K562 treated with DMSO at 1 percent for 4 hours (cell line): ENCODE measurements around the gene ITSN1. TPM values are rescaled to one million over a fixed set of nuclear protein-coding genes. Genes with fewer than 3 reads are reported as not detected.

ENCODE experiments used
- total RNA-seq: library from RNA; unstranded; fragments of 300-600 nt; gene quantifications from 2 replicates; pipeline ENCODE4 v1.2.3, GENCODE V29; 2022; ENCODE audit not compliant: insufficient read depth

ITSN1 gene
- total RNA-seq: 3.9 TPM in 2 replicates

DNA sequence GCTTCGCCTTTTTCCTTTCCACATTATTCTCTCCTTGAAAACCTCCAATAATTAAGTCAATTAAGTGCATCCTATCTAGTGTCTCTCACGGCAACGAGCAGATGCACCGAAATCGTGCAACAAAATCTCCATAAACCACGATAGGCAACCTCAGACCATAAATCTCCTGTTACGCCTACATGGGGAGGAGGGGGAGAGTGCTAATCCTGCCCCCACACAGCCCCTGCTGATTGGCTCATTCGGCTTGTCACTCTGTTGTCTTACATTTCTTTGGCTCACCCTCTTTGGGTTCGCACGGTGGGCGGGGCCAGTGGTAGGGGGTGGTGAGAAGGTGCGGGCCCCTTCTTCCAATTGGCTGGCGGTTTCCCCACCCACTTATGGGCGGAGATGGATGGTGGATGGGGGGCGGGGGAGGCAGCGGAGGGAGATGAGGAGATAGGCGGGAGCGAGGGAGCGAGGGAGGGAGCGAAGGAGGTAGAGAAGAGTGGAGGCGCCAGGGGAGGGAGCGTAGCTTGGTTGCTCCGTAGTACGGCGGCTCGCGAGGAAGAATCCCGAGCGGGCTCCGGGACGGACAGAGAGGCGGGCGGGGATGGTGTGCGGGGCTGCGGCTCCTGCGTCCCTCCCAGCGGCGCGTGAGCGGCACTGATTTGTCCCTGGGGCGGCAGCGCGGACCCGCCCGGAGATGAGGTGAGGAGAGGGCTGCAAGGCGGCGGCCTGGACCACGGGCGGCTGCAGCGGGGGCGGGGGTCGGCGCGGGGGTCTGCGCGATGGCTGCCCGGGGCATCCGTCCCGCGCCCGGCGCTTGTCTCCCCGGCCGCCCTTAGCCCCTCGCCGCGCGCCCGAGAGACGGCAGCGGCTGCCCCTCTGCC lies at the start of gene ITSN1:
Gene ITSN1 (plus strand): TSS at position 475 of the 869 bp plus-strand sequence. CDS start 76,328 bp downstream, outside the sequence.

DNA sequence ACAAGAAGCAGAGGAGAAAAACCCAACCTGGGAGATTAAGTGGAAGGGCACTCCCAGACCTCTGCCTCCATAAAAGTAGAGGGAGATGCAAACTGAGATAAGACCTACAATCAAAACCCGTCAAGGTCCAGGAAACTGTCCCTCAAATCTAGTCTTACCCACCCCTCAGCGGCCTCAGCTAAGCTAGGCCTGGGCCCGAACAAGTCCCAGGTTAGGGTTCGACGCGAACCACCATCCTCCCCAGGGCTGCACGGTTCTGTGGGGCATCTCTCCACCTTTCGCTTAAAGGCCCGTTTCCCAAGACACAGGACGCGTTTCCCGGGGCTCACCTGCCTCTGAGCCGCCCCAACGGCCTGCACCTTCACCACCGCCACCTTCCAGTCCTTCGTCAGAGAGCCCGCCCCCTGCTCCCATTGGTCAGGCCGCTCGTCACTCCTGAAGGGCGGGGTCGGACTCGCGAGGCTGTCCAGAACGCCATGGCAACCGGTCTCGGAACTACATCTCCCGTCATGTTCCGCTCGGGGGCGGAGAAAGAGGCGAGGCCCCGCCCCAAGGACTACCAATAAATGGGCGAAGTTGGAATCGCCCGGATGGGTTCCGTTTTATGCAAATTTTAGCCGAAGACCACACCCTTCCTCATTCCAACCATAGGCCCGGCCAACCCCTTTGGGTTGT lies 812 bp upstream of the ITSN1 start, which contains the start of gene CRYZL1:
Gene CRYZL1 (minus strand): TSS at position 390 of the 675 bp plus-strand sequence. CDS start 10,190 bp downstream, outside the sequence.

DNA sequence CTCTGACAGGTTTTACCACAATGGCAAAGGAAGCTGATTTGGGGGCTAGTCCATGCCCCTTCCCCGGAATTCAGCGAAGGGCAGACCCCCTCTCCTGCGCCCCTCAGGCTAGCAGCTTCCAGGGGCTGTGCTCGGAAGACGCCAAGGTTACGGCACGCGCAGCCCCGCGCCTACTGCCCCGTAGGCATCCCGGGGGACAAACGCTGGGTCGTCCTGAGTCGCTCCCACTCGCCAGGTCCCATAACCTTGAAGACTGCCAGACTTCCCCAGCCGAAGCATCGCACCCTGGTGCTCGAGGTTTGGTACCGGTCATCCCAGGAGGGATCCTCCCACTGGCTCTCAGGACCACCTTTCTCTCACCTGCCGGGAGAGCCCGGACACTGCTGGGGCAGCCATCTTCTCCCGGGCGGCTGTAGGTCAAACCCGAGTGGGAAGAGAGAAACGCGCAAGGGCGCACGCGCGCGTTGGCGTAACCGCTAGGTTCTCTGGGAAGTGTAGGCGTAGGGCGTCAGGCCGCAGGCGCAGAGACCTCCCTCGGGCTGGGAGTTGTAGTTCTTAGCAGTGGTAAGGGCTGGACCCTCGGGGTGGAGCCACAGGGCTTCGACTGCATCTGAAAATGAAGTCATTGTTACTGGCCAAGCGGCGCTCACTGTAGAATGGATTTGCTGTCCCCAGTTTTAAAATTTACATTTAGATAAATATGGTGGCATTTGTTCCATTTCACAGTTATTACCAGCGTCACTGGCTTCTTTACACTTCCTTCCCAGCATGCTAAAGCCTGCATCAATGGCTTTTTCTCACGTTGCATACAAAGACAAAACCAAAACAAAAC lies 273.3 kb downstream of the ITSN1 start, which contains the start of gene ATP5PO:
Gene ATP5PO (minus strand): TSS at position 437 of the 832 bp plus-strand sequence. CDS start 41 bp downstream, at position 396.

Other genes starting within 250 kb of the ITSN1 start
- gene IFNGR2, start 239.1 kb upstream of the ITSN1 start, total RNA-seq: 20.0 and 21.0 TPM in 2 replicates
- gene TMEM50B, start 162.5 kb upstream of the ITSN1 start, total RNA-seq: 13.7 and 21.2 TPM in 2 replicates
- gene DNAJC28, start 150.8 kb upstream of the ITSN1 start, total RNA-seq: not detected in 2 replicates
- 72.5 and 84.6 TPM in 2 replicates for gene GART, start 100.4 kb upstream of the ITSN1 start, total RNA-seq
- 94.8 and 127 TPM in 2 replicates for gene SON, start 99.5 kb upstream of the ITSN1 start, total RNA-seq
- gene DONSON, start 53.8 kb upstream of the ITSN1 start, total RNA-seq: 47.0 and 49.0 TPM in 2 replicates
- gene CRYZL1, start 760 bp upstream of the ITSN1 start, total RNA-seq: 17.4 and 17.5 TPM in 2 replicates